ENCODE results near the gene SPATA33.

Gene SPATA33

GRCh38 chr16:89709716-89710432 is 52.2 kb downstream of the SPATA33 start:
- DNase-seq (ENCODE audit: low read depth), result no peak

GRCh38 chr16:89710709-89711564 is 53.3 kb downstream of the SPATA33 start:
- no peak for DNase-seq (ENCODE audit: low read depth)

- no peak for DNase-seq (ENCODE audit: low read depth)
Measured at GRCh38 chr16:89711601-89712273, 54.1 kb downstream of the SPATA33 start.

- no peak for DNase-seq (ENCODE audit: low read depth)
Measured at GRCh38 chr16:89712274-89712781, 54.7 kb downstream of the SPATA33 start.

- no peak for DNase-seq (ENCODE audit: low read depth)
Measured at GRCh38 chr16:89716493-89716892, 58.9 kb downstream of the SPATA33 start.

- no peak for DNase-seq (ENCODE audit: low read depth)
Measured at GRCh38 chr16:89716916-89717687, 59.5 kb downstream of the SPATA33 start.

GRCh38 chr16:89717688-89718505 is 60.3 kb downstream of the SPATA33 start:
- DNase-seq (ENCODE audit: low read depth), result no peak

Measured in GM04504 (cell line).